Amniotic epithelial cell (primary cell): ENCODE data around the gene GRK2.

ENCODE experiments used
- DNase-seq: peaks from one replicate; pipeline ENCODE4 v3.0.0-alpha.2; 2010; ENCODE audit warnings: low read depth

The GRK2 gene

DNA sequence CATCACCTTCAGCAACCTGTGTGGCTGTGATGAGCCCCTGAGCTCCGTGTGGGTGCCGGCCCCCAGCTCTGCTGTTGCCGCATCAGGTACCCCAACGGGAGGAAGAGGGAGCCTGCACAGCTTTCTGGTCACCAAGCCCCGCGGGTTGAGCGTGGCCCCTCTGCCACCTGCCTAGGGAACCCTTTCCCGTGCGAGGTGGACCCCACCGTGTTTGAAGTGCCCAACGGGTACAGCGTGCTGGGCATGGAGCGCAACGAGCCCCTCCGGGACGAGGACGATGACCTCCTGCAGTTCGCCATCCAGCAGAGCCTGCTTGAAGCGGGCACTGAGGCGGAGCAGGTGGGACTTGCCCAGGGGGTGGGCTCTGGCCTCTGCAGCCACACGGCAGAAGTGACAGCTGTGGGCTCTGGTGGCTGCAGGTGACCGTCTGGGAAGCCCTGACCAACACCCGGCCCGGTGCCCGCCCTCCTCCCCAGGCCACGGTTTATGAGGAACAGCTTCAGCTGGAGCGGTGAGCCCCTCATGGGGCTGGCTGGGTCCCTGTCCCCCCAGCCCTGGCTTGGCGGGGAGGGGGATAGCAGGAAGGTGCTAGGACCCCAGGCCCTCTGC is 35.1 kb downstream of the GRK2 start:
- no peak for DNase-seq

DNA sequence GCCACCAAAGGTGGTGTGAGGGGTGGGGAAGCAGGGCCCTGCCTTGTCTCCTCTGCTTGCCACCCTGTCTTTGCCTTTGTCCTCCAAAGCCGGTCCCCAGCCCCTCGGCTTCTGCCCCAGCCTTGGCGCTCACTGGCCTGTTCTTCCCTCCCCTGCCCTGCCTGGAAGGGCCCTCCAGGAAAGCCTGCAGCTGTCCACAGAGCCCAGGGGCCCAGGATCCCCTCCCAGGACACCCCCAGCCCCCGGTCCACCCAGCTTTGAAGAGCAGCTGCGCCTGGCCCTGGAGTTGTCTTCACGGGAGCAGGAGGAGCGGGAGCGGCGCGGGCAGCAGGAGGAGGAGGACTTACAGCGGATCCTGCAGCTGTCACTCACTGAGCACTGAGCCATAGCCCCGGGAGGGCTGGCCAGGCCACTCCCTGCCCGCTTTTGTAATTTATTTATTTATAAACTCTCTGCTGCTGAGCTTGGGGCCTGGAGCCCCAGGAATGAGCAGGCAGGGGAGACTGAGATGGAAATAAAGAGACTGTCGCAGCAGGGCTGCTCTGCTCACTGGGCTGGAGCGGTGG is 35.8 kb downstream of the GRK2 start:
- peak; percentile 83 for DNase-seq

DNA sequence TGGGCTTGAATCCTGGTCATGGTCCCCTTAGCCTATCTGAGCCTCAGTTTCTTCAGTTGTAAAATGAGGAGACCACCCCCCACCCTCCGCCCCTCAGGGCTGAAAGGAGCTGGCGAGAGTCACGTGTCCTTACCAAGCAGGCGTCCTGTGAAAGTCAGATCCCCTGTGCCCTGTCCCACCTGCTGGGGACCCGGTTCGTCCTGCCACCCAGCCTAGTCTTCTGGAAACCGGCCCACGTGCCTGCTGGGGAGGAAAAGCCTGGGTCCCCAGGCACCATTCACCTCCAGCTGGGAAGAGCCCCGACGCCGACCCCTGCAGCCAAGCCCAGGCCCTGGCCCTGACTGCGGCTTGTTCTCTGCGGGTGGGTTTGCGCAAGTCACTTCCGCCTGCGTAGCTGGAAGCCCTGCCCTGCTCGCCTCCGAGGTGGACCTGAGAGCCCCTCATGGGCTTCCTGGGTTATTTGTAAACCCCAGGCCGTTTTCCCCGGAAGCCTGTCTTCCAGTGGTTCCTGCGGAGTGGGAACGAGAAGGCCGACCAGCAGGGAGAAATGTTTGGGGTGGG is 36.4 kb downstream of the GRK2 start:
- peak; percentile 67 for DNase-seq

DNA sequence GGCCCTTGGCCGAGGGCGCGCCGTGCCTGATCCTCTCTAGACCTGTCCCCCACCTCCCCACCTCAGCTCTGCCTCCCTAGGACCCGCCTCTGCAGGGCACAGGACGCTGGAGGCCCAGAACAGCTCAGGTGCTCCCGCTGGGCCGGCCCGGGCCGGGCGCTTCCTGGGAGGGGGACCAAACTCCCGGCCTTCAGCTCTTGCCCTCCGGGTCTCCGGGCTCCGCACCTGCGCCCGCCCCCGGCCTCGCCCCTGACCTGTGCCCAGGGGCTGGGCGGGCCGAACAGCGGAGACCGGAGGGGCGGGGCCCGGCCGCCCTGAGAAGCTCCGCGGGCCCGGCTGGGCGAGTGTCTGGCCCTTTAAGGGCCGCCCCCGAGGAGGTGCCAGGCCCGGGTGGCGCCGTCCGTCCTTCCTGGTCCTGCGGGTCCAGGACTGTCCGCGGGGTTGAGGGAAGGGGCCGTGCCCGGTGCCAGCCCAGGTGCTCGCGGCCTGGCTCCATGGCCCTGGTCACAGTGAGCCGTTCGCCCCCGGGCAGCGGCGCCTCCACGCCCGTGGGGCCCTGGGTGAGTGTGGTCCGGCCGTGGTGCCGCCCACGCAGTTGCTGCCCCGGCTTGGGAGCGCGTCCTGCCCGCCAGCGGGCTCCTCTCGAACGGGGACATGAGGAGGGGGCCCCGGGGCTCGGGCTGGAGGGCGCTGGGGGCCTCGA is 37.0 kb downstream of the GRK2 start, which contains the start of gene SSH3:
Gene SSH3 (plus strand): TSS at position 399 of the 703 bp plus-strand sequence. CDS start 96 bp downstream, at position 495.
- DNase-seq: peak; percentile 62

DNA sequence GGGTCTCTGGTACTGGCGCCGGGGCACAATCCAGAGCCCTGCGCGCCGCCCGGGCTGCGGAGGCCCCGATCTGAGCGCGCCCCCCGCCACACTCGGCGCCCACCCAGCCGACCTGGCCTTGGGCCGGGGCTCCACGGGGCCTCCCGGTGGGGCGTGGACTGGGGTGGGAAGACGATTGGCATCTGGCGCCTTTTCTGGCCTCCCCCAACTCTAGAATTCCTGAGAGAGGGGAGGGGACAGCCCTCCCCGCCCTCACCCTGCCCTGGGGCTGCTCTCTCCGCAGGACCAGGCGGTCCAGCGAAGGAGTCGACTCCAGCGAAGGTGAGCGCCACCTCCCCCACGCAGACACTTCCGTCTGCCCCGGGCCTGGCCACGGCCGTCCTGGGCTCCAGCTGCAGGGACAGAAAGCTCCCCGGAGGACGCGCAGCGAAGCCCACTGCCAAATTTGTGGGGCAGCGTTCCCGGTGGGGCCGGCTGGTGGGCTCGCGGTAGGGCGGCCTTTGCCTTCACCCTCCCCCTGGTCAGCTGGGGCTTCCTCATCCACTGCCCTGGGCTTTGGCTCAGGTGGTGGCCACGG is 37.6 kb downstream of the GRK2 start:
- DNase-seq: peak; percentile 22

DNA sequence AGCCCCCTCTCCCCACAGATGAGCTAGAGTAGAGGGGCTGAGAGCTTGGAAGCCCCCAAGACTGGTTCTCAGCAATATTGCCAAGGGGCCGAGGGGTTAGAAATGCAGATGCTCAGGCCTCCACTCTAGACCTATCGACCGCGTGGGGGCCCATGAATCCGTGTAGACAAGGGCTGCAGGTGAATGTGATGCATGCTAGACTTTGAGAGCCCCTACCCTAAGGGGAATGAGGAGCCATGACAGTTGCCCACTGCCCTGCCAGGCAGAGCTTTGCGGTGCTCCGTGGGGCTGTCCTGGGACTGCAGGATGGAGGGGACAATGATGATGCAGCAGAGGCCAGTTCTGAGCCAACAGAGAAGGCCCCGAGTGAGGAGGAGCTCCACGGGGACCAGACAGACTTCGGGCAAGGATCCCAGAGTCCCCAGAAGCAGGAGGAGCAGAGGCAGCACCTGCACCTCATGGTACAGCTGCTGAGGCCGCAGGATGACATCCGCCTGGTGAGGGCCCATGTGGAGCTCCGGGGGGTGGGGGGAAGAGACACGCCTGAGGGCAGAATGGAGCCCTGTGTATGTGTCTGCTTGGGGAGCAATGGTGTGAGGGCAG is 38.3 kb downstream of the GRK2 start:
- DNase-seq: no peak

DNA sequence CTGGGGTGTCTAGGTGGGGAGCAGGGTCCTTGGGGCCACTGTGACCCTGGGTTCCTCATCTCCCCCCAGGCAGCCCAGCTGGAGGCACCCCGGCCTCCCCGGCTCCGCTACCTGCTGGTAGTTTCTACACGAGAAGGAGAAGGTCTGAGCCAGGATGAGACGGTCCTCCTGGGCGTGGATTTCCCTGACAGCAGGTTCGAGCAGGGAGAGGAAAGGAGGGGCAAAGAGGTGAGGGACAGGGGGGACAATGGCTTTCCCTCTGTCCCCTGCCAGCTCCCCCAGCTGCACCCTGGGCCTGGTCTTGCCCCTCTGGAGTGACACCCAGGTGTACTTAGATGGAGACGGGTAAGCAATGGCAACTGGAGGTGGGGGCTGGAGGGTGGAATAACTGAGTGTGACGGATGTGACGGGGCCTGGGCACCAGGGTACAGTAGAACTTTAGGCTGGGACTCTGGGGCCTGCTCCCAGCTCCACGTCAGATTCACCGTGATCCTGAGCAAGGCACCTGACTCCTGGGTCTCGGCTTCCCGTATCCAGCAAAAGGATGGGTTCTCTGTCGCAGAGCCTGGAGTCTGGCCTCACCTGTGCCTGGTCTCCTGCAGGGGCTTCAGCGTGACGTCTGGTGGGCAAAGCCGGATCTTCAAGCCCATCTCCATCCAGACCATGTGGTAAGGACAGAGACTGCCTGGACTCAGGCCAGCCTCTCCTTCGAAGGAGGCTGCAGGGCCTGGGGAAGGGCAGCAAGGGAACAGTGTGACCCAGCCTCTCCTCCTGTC is 40.7 kb downstream of the GRK2 start:
- DNase-seq: no peak

DNA sequence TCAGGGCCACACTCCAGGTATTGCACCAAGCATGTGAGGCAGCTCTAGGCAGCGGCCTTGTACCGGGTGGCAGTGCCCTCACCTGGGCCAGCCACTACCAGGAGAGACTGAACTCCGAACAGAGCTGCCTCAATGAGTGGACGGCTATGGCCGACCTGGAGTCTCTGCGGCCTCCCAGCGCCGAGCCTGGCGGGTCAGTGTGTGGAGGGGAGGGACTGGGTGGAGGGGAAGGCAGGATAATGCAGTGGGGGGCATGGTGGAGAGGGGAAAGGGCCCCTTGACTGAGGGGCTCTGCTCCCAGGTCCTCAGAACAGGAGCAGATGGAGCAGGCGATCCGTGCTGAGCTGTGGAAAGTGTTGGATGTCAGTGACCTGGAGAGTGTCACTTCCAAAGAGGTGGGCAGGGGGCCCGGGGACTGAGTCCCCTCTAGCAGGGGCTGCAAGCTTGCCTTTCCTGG is 41.3 kb downstream of the GRK2 start:
- no peak for DNase-seq

DNA sequence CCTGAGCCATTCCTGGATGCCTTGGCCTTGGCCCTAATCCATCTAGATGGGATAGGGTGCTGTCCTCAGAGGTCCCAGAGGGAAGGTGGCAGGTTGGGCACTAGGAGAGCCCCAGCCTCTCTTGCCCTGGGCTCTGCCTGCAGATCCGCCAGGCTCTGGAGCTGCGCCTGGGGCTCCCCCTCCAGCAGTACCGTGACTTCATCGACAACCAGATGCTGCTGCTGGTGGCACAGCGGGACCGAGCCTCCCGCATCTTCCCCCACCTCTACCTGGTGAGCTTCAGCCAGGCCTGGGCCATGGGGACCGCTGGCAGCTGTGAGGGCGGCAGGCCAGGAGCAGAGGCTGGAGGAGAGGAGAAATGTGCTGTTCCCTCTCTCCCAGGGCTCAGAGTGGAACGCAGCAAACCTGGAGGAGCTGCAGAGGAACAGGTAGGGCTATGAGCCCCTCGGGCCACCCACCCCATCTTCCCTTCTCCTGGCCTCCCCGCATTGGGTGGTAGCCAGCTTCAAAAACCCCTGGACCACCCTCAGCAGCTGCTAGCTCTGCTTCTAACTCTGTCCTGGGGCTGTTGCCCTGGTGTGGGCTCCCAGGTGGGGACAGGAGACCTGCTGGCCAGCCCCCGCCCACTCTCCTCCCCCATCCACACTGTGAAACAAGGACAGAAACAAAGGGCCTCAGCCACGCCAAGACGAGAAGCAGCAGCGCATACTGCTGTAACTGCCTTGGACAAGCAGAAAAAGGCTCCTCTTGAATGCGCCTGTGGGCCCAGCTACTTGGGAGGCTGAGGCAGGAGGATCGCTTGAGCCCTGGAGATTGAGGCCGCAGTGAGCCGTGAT is 42.0 kb downstream of the GRK2 start:
- no peak for DNase-seq

DNA sequence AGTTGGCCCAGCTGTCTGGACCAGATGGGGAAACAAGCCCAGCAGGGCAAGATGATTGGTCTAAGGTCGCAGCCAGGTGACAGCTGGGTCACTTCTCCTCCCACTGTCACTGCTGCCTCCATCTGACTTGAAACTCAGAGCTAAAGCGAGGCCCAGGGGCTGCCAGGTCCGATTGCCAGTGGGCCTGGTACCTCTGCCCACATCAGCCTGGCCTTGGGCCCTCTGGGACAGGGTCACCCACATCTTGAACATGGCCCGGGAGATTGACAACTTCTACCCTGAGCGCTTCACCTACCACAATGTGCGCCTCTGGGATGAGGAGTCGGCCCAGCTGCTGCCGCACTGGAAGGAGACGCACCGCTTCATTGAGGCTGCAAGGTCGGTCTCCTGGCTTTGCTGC is 42.9 kb downstream of the GRK2 start:
- no peak for DNase-seq

DNA sequence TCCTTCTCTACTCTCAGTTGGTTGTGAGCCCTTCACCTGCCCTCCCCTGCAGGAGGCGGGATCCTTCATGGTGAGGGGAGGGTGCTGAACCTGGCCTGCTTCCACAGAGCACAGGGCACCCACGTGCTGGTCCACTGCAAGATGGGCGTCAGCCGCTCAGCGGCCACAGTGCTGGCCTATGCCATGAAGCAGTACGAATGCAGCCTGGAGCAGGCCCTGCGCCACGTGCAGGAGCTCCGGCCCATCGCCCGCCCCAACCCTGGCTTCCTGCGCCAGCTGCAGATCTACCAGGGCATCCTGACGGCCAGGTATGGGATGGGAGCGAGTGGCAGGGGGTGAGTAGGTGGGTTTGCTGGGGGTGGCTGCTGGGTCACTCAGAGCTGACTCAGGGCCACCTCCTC is 43.4 kb downstream of the GRK2 start:
- no peak for DNase-seq

DNA sequence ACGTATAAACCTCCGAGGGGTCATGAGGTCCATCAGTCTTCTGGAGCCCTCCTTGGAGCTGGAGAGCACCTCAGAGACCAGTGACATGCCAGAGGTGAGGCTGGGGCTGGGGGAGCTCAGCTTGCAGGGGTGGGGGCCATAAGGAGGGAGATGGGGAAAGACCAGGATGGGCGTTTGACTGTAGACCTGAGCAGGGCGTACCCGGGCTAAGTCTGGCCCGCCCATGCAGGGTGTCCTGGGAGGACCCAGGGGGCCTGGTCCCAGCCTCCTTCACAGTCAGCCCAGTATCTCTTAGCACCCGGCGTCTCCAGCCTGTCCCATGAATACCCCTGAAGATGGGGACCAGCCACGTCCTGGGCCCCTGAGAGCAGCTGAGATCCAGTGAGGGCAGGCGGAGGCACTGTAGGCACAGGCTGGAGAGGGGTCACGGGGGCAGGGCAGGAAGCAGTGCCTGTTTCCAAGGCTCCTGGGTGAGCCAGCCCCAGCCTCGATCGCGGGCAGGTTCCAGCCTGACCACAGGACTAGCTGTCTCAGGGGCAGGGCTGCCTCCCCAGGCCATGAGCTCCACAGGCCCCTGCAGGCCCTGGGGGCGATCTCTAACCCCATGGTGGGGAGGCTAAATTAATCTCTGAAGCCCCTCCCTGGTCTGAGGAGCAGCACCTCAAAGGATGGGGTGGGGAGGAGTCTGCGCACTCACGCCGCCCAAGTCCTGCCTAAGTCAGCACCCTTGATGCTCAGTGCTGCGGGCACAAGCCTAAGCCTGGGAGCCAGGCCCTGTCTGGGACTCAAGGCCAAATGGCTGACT is 44.2 kb downstream of the GRK2 start:
- DNase-seq: no peak

DNA sequence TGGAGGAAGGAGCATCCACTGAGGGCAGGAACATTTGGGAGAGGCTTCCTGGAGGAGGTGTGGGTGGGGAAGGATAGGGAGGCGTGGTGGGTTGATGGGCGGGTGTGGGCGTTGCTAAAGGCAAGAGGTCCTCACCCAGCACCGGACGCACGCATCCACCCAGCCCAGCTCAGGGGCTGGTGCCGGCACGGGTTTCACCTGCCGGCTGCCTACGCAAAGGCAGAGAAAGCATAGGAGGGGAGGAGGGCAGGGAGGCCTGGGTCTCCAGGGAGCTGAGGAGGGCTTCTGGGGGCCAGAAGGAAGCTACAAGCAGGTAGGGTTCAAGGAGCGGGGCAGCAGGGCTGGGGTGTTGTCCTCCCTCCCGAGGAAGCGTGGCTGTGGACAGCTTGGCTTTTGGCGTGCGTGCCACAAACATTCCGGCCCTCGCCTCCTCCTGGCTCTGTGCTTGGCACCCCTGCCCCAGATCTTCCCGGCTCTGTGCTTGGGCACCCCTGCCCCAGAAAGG is 44.8 kb downstream of the GRK2 start:
- DNase-seq: no peak

DNA sequence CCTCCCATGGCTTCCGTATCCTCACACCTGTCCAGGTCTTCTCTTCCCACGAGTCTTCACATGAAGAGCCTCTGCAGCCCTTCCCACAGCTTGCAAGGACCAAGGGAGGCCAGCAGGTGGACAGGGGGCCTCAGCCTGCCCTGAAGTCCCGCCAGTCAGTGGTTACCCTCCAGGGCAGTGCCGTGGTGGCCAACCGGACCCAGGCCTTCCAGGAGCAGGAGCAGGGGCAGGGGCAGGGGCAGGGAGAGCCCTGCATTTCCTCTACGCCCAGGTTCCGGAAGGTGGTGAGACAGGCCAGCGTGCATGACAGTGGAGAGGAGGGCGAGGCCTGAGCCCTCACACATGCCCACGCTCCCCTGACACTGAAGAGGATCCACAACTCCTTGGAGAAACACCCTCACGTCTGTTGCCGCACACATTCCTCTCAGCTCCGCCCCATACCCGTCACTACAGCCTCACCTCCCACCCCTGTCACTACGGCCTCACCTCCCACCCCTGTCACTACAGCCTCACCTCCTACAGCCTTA is 45.3 kb downstream of the GRK2 start:
- DNase-seq: no peak

DNA sequence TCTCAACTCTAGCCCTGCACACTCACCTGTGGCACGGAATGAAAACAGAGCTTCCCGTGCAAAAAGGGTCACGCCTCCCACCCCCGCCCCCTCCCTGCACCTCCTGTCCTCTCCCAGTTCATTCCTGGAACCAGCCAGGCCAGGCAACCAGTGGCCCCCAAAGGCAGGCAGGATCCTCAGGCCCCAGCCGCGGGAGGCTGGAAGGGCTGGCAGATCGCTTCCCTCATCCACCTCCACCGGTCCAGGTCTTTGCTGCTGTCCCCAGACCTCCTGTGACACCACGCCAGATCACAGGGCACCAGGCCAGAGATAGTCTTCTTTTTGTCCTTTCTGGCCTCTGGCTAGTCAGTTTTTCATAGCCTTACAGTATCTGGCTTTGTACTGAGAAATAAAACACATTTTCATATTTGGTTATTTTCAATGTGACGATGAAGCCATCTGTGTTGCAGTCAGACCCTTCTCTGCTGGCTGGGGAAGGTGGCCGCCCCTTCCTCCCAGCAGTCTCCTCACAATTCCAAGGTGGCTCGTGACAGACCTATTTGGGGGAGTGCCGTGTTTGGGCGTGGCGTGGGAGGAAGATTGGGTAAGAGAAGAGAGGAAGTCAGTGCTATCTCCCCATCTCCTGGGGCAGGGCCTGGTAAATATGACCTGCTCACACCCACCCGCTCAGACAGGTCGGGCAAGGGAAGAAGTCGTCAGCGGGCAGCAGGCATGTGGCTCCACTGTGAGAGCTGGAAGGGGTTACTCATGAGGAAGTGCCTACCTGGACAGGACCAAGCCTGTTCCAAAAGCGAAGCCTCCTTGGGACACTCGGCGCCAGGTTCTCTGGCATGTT is 46.1 kb downstream of the GRK2 start:
- peak; percentile 58 for DNase-seq

DNA sequence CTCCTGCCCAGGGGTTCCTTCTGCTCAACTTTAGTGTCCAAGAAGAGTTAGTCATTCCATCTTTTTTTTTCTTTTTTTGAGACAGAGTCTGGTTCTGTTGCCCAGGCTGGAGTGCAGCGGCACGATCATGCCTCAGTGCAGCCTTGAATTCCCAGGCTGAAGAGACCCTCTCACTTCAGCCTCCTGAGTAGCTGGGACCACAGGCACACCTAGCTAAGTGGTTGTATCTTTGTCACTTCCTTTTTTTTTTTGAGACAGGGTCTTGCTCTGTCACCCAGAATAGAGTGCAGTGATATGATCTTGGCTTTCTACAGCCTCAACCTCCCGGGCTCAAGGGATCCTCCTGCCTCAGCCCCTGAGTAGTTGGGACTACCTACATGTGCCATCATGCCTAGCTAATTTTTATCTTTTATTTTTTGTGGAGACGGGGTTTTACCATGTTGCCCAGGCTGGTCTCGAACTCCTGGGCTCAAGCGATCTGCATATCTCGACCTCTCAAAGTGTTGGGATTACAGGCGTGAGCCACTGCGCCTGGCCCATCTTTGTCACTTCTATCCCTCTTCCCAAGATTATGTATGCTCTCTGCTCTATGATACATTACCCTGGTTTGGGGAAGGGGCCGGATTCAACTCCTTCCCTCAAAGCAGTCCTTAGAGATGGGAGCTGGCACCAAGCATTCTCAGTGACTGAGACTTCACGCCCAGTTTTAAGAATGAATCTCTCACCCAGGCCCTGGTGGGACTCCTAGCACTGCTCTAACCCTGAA is 47.0 kb downstream of the GRK2 start:
- no peak for DNase-seq

DNA sequence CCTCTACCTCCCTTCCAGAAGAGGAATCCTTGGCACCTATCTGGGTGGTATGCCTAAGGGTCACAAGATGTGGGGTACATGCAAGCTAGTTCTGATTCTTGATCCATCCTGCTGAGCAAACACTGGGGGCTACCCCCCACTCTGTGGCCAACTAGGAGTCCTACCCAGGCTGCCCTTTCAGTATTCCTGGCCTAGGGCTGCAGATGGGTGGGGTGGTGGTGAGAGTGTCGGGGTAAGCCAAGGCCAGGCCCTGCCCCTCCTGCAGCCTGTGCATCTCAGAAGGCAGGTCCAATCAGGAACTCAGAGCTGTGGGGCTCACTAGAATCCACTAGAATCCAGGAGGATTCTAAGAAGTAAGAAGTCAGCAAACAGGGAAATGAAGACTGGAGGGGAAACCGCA is 47.9 kb downstream of the GRK2 start:
- DNase-seq: no peak
